GM19467 (cell line): ENCODE data around the gene PLLP.

Experiments
- ATAC-seq: cut with Tn5 transposase; IDR thresholded peaks from one replicate; pipeline ENCODE4 v1.9.1; 2021; ENCODE audit warnings: mild to moderate bottlenecking, moderate library complexity; ENCODE audit not compliant: unreplicated experiment

The PLLP gene

GRCh38 chr16:57257455-57258070 is 26.9 kb downstream of the PLLP start:
- ATAC-seq: no peak

GRCh38 chr16:57256601-57257395 is 27.7 kb downstream of the PLLP start:
- ATAC-seq: no peak

- no peak for ATAC-seq
Observed at GRCh38 chr16:57255686-57256415, 28.6 kb downstream of the PLLP start.

- no peak for ATAC-seq
Observed at GRCh38 chr16:57253466-57253865, 31.0 kb downstream of the PLLP start.

GRCh38 chr16:57252148-57252721 is 32.2 kb downstream of the PLLP start:
- no peak for ATAC-seq

- no peak for ATAC-seq
Observed at GRCh38 chr16:57251352-57251751, 33.1 kb downstream of the PLLP start.

GRCh38 chr16:57245472-57246113 is 38.9 kb downstream of the PLLP start:
- peak; percentile 19 for ATAC-seq

- ATAC-seq: peak; percentile 89
Observed at GRCh38 chr16:57244767-57245471, 39.6 kb downstream of the PLLP start, which contains the start of gene ARL2BP. ARL2BP (plus strand) TSS chr16:57245259; CDS start chr16:57245368, 109 bp downstream.

- no peak for ATAC-seq
Observed at GRCh38 chr16:57244463-57244766, 40.1 kb downstream of the PLLP start.

- no peak for ATAC-seq
Observed at GRCh38 chr16:57242650-57243049, 41.8 kb downstream of the PLLP start.

GRCh38 chr16:57240851-57241250 is 43.6 kb downstream of the PLLP start:
- no peak for ATAC-seq

GRCh38 chr16:57239107-57239506 is 45.4 kb downstream of the PLLP start:
- ATAC-seq: no peak

- no peak for ATAC-seq
Observed at GRCh38 chr16:57238682-57239081, 45.8 kb downstream of the PLLP start.

- no peak for ATAC-seq
Observed at GRCh38 chr16:57236022-57236350, 48.5 kb downstream of the PLLP start.

- ATAC-seq: no peak
Observed at GRCh38 chr16:57235128-57236021, 49.1 kb downstream of the PLLP start.

GRCh38 chr16:57234707-57235092 is 49.8 kb downstream of the PLLP start:
- ATAC-seq: no peak

- no peak for ATAC-seq
Observed at GRCh38 chr16:57233944-57234706, 50.3 kb downstream of the PLLP start.

- ATAC-seq: no peak
Observed at GRCh38 chr16:57231821-57232350, 52.6 kb downstream of the PLLP start.

- ATAC-seq: no peak
Observed at GRCh38 chr16:57229079-57229478, 55.4 kb downstream of the PLLP start.
